IMR-90 (cell line): Measurements from ENCODE around the gene CRYBG2. TPM values are rescaled to one million over a fixed set of nuclear protein-coding genes. Genes with fewer than 3 reads are reported as not detected.

Experiments used
- ATAC-seq: fragments of 200-7000 bp; cut with Tn5 transposase; 2 replicates; pipeline ENCODE4 v1.9.1; 2020; ENCODE audit warnings: low read depth, mild to moderate bottlenecking, moderate library complexity
- BruUV-seq: library from RNA; stranded (reverse); fragments of 400-500 nt; replicated peaks from 2 replicates; lab custom pipeline; 2021; lab: Mats Ljungman, UMichigan
- CTCF ChIA-PET: fragments of 300-600 bp; formaldehyde crosslinking; extraction: SDS; loops from one replicate; lab custom pipeline; 2021; ENCODE audit warnings: antibody characterized with exemption; lab: Yijun Ruan, JAX
- POLR2A ChIA-PET: fragments of 300-600 bp; sonication (Branson Sonifier 250); formaldehyde crosslinking; loops from one replicate; lab custom pipeline; 2022; ENCODE audit warnings: antibody characterized with exemption; ENCODE audit not compliant: unreplicated experiment; lab: Charles Lee
- DNase-seq: peaks from one replicate; pipeline ENCODE4 v3.0.0; 2013
- H2AFZ ChIP-seq: replicated peaks from 2 replicates; pipeline ENCODE3; 2013; ENCODE audit warnings: low read length, mild to moderate bottlenecking; ENCODE audit not compliant: poor library complexity
- H2AK5ac ChIP-seq: 2 replicates; pipeline ENCODE4 v1.6.1; 2013; ENCODE audit warnings: low read depth, low read length, inconsistent platforms
- H2AK9ac ChIP-seq: replicated peaks from 2 replicates; pipeline ENCODE3; 2013; ENCODE audit warnings: mild to moderate bottlenecking, low read depth, low read length, moderate library complexity; ENCODE audit not compliant: poor library complexity
- H2BK120ac ChIP-seq: 2 replicates; pipeline ENCODE4 v1.6.1; 2013; ENCODE audit warnings: low read depth, low read length, inconsistent platforms
- H2BK15ac ChIP-seq: 3 replicates; pipeline ENCODE4 v1.6.1; 2013; ENCODE audit warnings: low read depth, low read length, inconsistent platforms
- H2BK20ac ChIP-seq: 2 replicates; pipeline ENCODE4 v1.6.1; 2013; ENCODE audit warnings: low read depth, mild to moderate bottlenecking, inconsistent platforms, low read length, moderate library complexity
- H2BK5ac ChIP-seq: 2 replicates; pipeline ENCODE4 v1.6.1; 2013; ENCODE audit warnings: mild to moderate bottlenecking, low read depth, low read length, inconsistent platforms; ENCODE audit not compliant: poor library complexity, severe bottlenecking
- H3K14ac ChIP-seq: replicated peaks from 2 replicates; pipeline ENCODE4 v1.6.1; 2013; ENCODE audit warnings: low read depth, low read length, inconsistent platforms
- H3K18ac ChIP-seq: 2 replicates; pipeline ENCODE4 v1.6.1; 2013; ENCODE audit warnings: low read depth, low read length, control low read depth
- H3K23ac ChIP-seq: 2 replicates; pipeline ENCODE4 v1.6.1; 2013; ENCODE audit warnings: low read depth, low read length, inconsistent platforms
- H3K27ac ChIP-seq: 2 replicates; pipeline ENCODE4 v1.5.1; 2013; ENCODE audit warnings: mild to moderate bottlenecking, control low read depth, low read length; ENCODE audit not compliant: insufficient read depth
- H3K27me3 ChIP-seq: 2 replicates; pipeline ENCODE4 v1.6.1; 2013; ENCODE audit warnings: low read length; ENCODE audit not compliant: control insufficient read depth, insufficient read depth
- H3K36me3 ChIP-seq: 2 replicates; pipeline ENCODE4 v1.6.1; 2013; ENCODE audit warnings: low read length, mixed read lengths; ENCODE audit not compliant: control insufficient read depth, insufficient read depth
- H3K4ac ChIP-seq: 2 replicates; pipeline ENCODE4 v1.6.1; 2013; ENCODE audit warnings: low read depth, low read length, inconsistent platforms
- H3K4me1 ChIP-seq: 2 replicates; pipeline ENCODE4 v1.6.1; 2013; ENCODE audit warnings: low read length, mixed read lengths; ENCODE audit not compliant: control insufficient read depth, insufficient read depth
- H3K4me2 ChIP-seq: 2 replicates; pipeline ENCODE4 v1.6.1; 2013; ENCODE audit warnings: low read depth, mild to moderate bottlenecking, control low read depth, low read length, moderate library complexity
- H3K4me3 ChIP-seq: 2 replicates; pipeline ENCODE4 v1.5.1; 2013; ENCODE audit warnings: low read depth, mild to moderate bottlenecking, control low read depth, low read length, moderate library complexity; ENCODE audit not compliant: insufficient read depth
- H3K56ac ChIP-seq: 2 replicates; pipeline ENCODE4 v1.6.1; 2013; ENCODE audit warnings: low read length, inconsistent platforms; ENCODE audit not compliant: insufficient read depth; ENCODE audit errors: extremely low read depth
- H3K79me1 ChIP-seq, 2 experiments: 2 replicates each; pipeline ENCODE4 v1.6.1; 2013; ENCODE audit warnings: low read length in 2 of 2, inconsistent platforms in 1 of 2, low read depth in 1 of 2
- H3K9ac ChIP-seq: 2 replicates; pipeline ENCODE4 v1.6.1; 2013; ENCODE audit warnings: low read depth, low read length, control low read depth
- H3K9me1 ChIP-seq: 2 replicates; pipeline ENCODE4 v1.6.1; 2013; ENCODE audit warnings: low read length, inconsistent platforms; ENCODE audit not compliant: insufficient read depth
- H3K9me3 ChIP-seq: 2 replicates; pipeline ENCODE4 v1.6.1; 2013; ENCODE audit warnings: low read length; ENCODE audit not compliant: control insufficient read depth, insufficient read depth
- H4K20me1 ChIP-seq: 2 replicates; pipeline ENCODE4 v1.6.1; 2013; ENCODE audit warnings: low read length, inconsistent platforms; ENCODE audit not compliant: insufficient read depth
- H4K5ac ChIP-seq: 2 replicates; pipeline ENCODE4 v1.6.1; 2013; ENCODE audit warnings: mild to moderate bottlenecking, low read depth, low read length, control low read depth
- H4K8ac ChIP-seq, 2 experiments: 2 replicates each; pipeline ENCODE4 v1.6.1; 2013; ENCODE audit warnings: low read depth in 2 of 2, low read length in 2 of 2, control low read depth in 1 of 2, inconsistent platforms in 1 of 2
- H4K91ac ChIP-seq: 2 replicates; pipeline ENCODE4 v1.6.1; 2013; ENCODE audit warnings: low read depth, low read length, inconsistent platforms; ENCODE audit not compliant: insufficient read depth
- CEBPB ChIP-seq: IDR thresholded peaks from 2 replicates; pipeline ENCODE4 v1.6.1; 2012; ENCODE audit warnings: low read depth, low read length, improper control_type of control experiment
- MAFK ChIP-seq: IDR thresholded peaks from 2 replicates; pipeline ENCODE4 v1.6.1; 2012; ENCODE audit warnings: low read depth, low read length, improper control_type of control experiment
- MXI1 ChIP-seq: IDR thresholded peaks from 2 replicates; pipeline ENCODE4 v1.6.1; 2012; ENCODE audit warnings: low read depth, mild to moderate bottlenecking, low read length, moderate library complexity, borderline replicate concordance
- NFE2L2 ChIP-seq: fragments of 150-350 bp; IDR thresholded peaks from 2 replicates; pipeline ENCODE4 v1.6.1; 2016; ENCODE audit warnings: low read depth, mild to moderate bottlenecking, low read length
- RFX5 ChIP-seq: IDR thresholded peaks from 2 replicates; pipeline ENCODE4 v1.8.0; 2012; ENCODE audit warnings: low read depth, mild to moderate bottlenecking, low read length, moderate library complexity
- SMC3 ChIP-seq: fragments of 150-350 bp; IDR thresholded peaks from 2 replicates; pipeline ENCODE4 v1.6.1; 2016; ENCODE audit warnings: low read depth, mild to moderate bottlenecking, antibody characterized with exemption, low read length, moderate library complexity
- WGBS, 2 experiments: methylation state at CpG; one replicate each; pipeline versions ENCODE4 v1.1.5 to v1.1.7; 2013; ENCODE audit warnings: missing lambda C conversion rate in 2 of 2; ENCODE audit not compliant: insufficient read length in 1 of 2; ENCODE audit errors: extremely low coverage in 2 of 2; 5-methylcytosine and 5-hydroxymethylcytosine counted together
- dilution Hi-C: fragments of 300-500 bp; cut with HindIII; formaldehyde crosslinking; loops from one replicate; pipeline ENCODE4 v1.14.3; 2018; ENCODE audit warnings: low sequenced_read_pairs; ENCODE audit not compliant: unreplicated experiment
- in situ Hi-C: fragments of 300-500 bp; cut with MboI; formaldehyde crosslinking; loops from 3 replicates; pipeline ENCODE4 v1.14.3; 2019; ENCODE audit warnings: low sequenced_read_pairs, inconsistent platforms, mixed read lengths
- intact Hi-C: fragments of 100-400 bp; cut with micrococcal nuclease; formaldehyde crosslinking; loops from 2 replicates; pipeline ENCODE4 v1.10.0; 2022
- polyA plus RNA-seq, 3 experiments: library from polyadenylated mRNA; depleted of rRNA; stranded (reverse); fragments of >200 nt; gene quantifications; 2 replicates each; pipeline ENCODE4 v1.2.3, GENCODE V29; 2012; ENCODE audit warnings: low replicate concordance in 1 of 3
- total RNA-seq: library from RNA; depleted of rRNA; stranded (reverse); fragments of >200 nt; gene quantifications from 2 replicates; pipeline ENCODE4 v1.2.3, GENCODE V29; 2012
- TF ChIP-seq, protein P1 (sequence below): fragments of 150-350 bp; IDR thresholded peaks from 2 replicates; pipeline ENCODE4 v1.6.1; 2016; ENCODE audit warnings: low read depth, mild to moderate bottlenecking, low read length, moderate library complexity, borderline replicate concordance
- TF ChIP-seq, protein P2 (sequence below): fragments of 150-350 bp; IDR thresholded peaks from 2 replicates; pipeline ENCODE4 v1.6.1; 2017; ENCODE audit warnings: mild to moderate bottlenecking, antibody characterized with exemption, low read length, low read depth

The CRYBG2 gene
- total and polyA plus RNA-seq, 2 of the 4 experiments (the other 2 are of a cell fraction): not detected

DNA sequence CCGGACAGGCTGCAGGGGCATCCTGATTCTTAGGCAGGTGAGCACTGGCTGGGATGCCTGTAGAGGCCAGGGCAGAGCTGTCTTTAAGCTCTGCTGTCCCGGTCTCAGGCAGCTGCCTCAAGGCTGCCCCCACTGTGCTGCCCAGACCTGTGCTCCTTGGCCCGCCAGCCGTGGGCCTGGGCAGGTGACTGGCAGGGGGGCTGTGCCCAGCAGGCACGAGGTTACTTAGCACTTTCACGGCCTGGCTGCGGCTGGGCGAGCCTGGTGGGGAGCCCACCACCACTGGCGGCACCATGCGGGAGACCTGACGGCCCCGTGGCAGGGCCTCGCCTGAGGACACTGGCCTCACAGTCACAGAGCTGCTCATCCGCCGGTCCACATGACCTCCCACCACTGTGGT is 8.2 kb downstream of the CRYBG2 start:
- Histone ChIP-seq H4K20me1 (no peaks in the 10 kb centered on the region), H4K8ac (no peak overlapping the region), H3K4ac (no peak overlapping the region), H3K18ac (no peak overlapping the region), H3K9ac (no peak overlapping the region), H2BK5ac (no peak overlapping the region), H3K79me1 (no peaks in the 10 kb centered on the region), H3K4me1 (peaks cover 2% of the 10 kb centered on the region), H2AK5ac (no peak overlapping the region), H2BK20ac (no peak overlapping the region), H2BK15ac (no peak overlapping the region), H4K91ac (no peak overlapping the region), H3K4me2 (no peak overlapping the region), H2BK120ac (no peak overlapping the region), H2AFZ (no peak overlapping the region), H4K5ac (no peak overlapping the region), H3K36me3 (no peaks in the 10 kb centered on the region), H3K14ac (no peak overlapping the region), H3K23ac (no peak overlapping the region), H3K9me3 (no peaks in the 10 kb centered on the region), H3K27me3 (peaks cover 33% of the 10 kb centered on the region), H3K4me3 (no peak overlapping the region), H3K56ac (no peak overlapping the region), H2AK9ac (no peak overlapping the region), H3K27ac (no peak overlapping the region), H3K9me1 (no peaks in the 10 kb centered on the region)
- intact Hi-C loops (no loop called here), in situ Hi-C loops (no loop called here), dilution Hi-C loops (no loop called here)
- no TSS peak for BruUV-seq
- ATAC-seq (no peak), DNase-seq (no peak)
- TF ChIP-seq CEBPB (no peak), NFE2L2 (no peak), SMC3 (no peak), RFX5 (no peak), MAFK (no peak), MXI1 (no peak)
- TF ChIP-seq, protein P1, sequence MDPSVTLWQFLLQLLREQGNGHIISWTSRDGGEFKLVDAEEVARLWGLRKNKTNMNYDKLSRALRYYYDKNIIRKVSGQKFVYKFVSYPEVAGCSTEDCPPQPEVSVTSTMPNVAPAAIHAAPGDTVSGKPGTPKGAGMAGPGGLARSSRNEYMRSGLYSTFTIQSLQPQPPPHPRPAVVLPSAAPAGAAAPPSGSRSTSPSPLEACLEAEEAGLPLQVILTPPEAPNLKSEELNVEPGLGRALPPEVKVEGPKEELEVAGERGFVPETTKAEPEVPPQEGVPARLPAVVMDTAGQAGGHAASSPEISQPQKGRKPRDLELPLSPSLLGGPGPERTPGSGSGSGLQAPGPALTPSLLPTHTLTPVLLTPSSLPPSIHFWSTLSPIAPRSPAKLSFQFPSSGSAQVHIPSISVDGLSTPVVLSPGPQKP: no peak
- TF ChIP-seq, protein P2, sequence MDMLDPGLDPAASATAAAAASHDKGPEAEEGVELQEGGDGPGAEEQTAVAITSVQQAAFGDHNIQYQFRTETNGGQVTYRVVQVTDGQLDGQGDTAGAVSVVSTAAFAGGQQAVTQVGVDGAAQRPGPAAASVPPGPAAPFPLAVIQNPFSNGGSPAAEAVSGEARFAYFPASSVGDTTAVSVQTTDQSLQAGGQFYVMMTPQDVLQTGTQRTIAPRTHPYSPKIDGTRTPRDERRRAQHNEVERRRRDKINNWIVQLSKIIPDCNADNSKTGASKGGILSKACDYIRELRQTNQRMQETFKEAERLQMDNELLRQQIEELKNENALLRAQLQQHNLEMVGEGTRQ: no peak
- WGBS, 2 experiments: 63% methylated on average over 8 of the region's 15 CpGs; no CpG with 5 or more reads in 1 of the 2 experiments
- CTCF ChIA-PET: no interaction called here
- POLR2A ChIA-PET: no interaction called here
